Measurements from ENCODE around the gene NAALADL2. TPM values are rescaled to one million over a fixed set of nuclear protein-coding genes. Genes with fewer than 3 reads are reported as not detected.

The NAALADL2 gene
- not detected in 2 replicates for total RNA-seq

DNA sequence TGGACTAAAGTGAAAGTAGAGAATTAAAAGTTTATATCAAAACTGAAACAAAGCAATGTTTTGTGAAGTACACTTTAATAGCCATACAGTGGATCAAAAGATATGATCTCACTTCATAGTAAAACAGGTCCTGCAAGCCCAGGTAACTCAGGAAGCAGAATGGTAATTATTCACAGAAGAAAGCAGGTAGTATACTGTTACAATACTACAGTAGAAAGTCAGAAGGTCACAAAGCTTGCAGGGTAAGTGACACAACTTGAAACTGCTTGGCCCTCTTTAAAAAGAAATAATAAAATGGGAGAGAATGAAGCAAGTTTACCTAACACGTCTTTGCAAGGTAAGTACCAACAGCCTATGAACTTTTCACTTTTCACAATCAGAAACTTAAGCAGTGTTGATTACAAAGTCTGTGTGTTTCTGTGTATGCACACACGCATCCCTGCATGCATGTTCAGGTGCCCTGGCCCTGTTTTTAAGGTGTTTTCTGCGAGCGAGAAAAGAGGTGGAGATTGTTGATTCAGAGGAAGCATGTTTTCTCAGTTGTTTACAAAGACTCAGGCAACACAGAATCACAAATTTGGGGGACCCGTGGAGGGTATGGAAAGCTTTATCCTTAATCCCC, at the start of gene NAALADL2:
NAALADL2 (plus strand) TSS at position 221 of the 622 bp plus-strand sequence.
- Mint-ChIP-seq H3K4me3 (no peak within 1 kb of the TSS), H3K4me1 (ENCODE audit: low read depth) (no peaks in the 10 kb centered on the region), H3K27me3 (ENCODE audit: insufficient read depth) (no peaks in the 10 kb centered on the region), H3K36me3 (ENCODE audit: low read depth) (no peaks in the 10 kb centered on the region), H3K9me3 (no peaks in the 10 kb centered on the region), H3K27ac (no peak within 1 kb of the TSS)
- intact Hi-C loops (cut with micrococcal nuclease): no loop called here
- no peak for DNase-seq (ENCODE audit: low spot score)

DNA sequence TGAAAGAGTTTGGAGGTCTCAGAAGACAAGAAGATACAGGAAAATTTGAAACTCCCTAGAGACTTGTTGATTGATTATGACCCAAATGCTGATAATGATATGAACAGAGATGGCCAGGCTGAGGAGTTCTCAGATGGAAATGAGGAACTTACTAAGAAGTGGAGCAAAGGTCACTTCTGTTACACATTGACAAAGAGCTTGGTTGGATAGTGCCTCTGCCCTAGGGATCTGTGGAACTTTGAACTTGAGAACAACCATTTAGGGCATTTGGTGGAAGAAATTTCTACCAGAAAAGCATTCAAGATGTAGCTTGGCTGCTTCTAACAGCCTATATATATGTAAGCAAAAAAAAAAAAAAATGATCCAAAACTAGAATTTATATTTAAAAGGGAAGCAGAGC, 48.9 kb upstream of the NAALADL2 start:
- Mint-ChIP-seq H3K4me3 (no peak overlapping the region), H3K9me3 (no peaks in the 10 kb centered on the region), H3K27me3 (ENCODE audit: insufficient read depth) (no peaks in the 10 kb centered on the region), H3K36me3 (ENCODE audit: low read depth) (no peaks in the 10 kb centered on the region), H3K27ac (no peak overlapping the region), H3K4me1 (ENCODE audit: low read depth) (no peaks in the 10 kb centered on the region)
- DNase-seq (ENCODE audit: low spot score): no peak
- intact Hi-C loops (cut with micrococcal nuclease): no loop called here

DNA sequence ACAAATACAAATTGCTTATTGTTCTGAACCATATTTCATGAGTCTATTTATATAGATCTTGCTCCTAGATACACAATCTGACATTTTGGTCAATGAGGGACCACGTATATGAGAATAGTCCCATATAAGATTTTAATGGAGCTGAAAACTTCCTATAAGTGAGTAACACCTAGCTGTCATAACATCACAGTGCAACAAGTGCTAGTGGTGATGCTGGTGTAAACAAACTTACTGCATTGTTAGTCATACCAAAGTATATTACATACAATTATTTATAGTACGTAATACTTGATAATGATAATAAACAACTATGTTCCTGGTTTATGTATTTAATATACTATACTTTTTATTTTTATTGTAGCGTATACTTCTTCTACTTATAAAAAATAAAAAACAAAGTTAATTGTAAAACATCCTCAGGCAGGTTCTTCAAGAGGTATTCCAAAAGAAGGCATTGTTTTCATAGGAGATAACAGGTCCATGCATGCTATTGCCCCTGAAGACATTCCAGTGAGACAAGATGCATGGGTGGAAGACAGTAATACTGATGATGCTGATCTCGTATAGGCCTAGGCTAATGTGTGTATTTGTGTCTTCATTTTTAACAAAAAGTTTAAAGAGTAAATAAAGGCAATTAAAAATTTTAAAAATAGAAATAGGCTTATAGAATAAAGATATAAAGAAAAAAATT, 46.8 kb upstream of the NAALADL2 start:
- no peak for DNase-seq (ENCODE audit: low spot score)
- Mint-ChIP-seq H3K9me3 (no peaks in the 10 kb centered on the region), H3K4me1 (ENCODE audit: low read depth) (no peaks in the 10 kb centered on the region), H3K4me3 (no peak overlapping the region), H3K27ac (no peak overlapping the region), H3K27me3 (ENCODE audit: insufficient read depth) (no peaks in the 10 kb centered on the region), H3K36me3 (ENCODE audit: low read depth) (no peaks in the 10 kb centered on the region)
- intact Hi-C loops (cut with micrococcal nuclease): no loop called here

- intact Hi-C loops (cut with micrococcal nuclease): no loop called here
- Mint-ChIP-seq H3K27me3 (ENCODE audit: insufficient read depth) (no peaks in the 10 kb centered on the region), H3K9me3 (no peaks in the 10 kb centered on the region), H3K4me1 (ENCODE audit: low read depth) (no peaks in the 10 kb centered on the region), H3K4me3 (no peak overlapping the region), H3K27ac (no peak overlapping the region), H3K36me3 (ENCODE audit: low read depth) (no peaks in the 10 kb centered on the region)
- DNase-seq (ENCODE audit: low spot score): no peak
Measured at GRCh38 chr3:174815750-174816149, 43.4 kb upstream of the NAALADL2 start.

- Mint-ChIP-seq H3K4me3 (no peak overlapping the region), H3K9me3 (no peaks in the 10 kb centered on the region), H3K4me1 (ENCODE audit: low read depth) (no peaks in the 10 kb centered on the region), H3K36me3 (ENCODE audit: low read depth) (no peaks in the 10 kb centered on the region), H3K27ac (no peak overlapping the region), H3K27me3 (ENCODE audit: insufficient read depth) (no peaks in the 10 kb centered on the region)
- DNase-seq (ENCODE audit: low spot score): no peak
- intact Hi-C loops (cut with micrococcal nuclease): no loop called here
Measured at GRCh38 chr3:174820885-174821284, 38.2 kb upstream of the NAALADL2 start.

- intact Hi-C loops (cut with micrococcal nuclease): no loop called here
- no peaks in the 10 kb centered on the region for H3K4me1 Mint-ChIP-seq (ENCODE audit: low read depth)
- no peak overlapping the region for H3K4me3 Mint-ChIP-seq
- no peaks in the 10 kb centered on the region for H3K27me3 Mint-ChIP-seq (ENCODE audit: insufficient read depth)
- no peaks in the 10 kb centered on the region for H3K9me3 Mint-ChIP-seq
- DNase-seq (ENCODE audit: low spot score): no peak
- H3K27ac Mint-ChIP-seq: no peak overlapping the region
- no peaks in the 10 kb centered on the region for H3K36me3 Mint-ChIP-seq (ENCODE audit: low read depth)
Measured at GRCh38 chr3:174821477-174821876, 37.7 kb upstream of the NAALADL2 start.

DNA sequence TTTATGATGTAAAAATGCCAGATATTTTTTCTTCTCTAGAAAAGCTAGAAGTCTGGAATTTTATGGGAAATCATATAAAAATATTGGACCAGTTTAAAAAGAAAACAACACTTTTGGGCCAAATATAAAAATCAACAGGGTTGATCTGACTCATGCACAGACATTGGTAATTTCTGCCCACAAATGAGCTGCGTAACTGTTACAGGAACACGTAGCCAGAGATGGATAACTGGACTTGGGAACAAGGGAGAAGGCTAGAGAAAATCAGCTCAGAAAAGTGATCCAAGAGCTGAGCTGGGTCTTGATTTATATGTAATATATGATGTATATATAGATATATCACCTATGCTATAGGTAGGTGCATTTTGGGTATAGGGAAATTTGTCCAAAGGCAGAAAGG, 36.8 kb upstream of the NAALADL2 start:
- intact Hi-C loops (cut with micrococcal nuclease): no loop called here
- Mint-ChIP-seq H3K4me1 (ENCODE audit: low read depth) (no peaks in the 10 kb centered on the region), H3K4me3 (no peak overlapping the region), H3K36me3 (ENCODE audit: low read depth) (no peaks in the 10 kb centered on the region), H3K27me3 (ENCODE audit: insufficient read depth) (no peaks in the 10 kb centered on the region), H3K27ac (no peak overlapping the region), H3K9me3 (no peaks in the 10 kb centered on the region)
- DNase-seq (ENCODE audit: low spot score): no peak

GRCh38 chr3:174826069-174826468, 33.1 kb upstream of the NAALADL2 start:
- DNase-seq (ENCODE audit: low spot score): no peak
- Mint-ChIP-seq H3K4me1 (ENCODE audit: low read depth) (no peaks in the 10 kb centered on the region), H3K36me3 (ENCODE audit: low read depth) (no peaks in the 10 kb centered on the region), H3K27ac (no peak overlapping the region), H3K4me3 (no peak overlapping the region), H3K27me3 (ENCODE audit: insufficient read depth) (no peaks in the 10 kb centered on the region), H3K9me3 (peaks cover 6% of the 10 kb centered on the region)
- intact Hi-C loops (cut with micrococcal nuclease): no loop called here

- intact Hi-C loops (cut with micrococcal nuclease): no loop called here
- H3K4me1 Mint-ChIP-seq (ENCODE audit: low read depth): no peaks in the 10 kb centered on the region
Measured at GRCh38 chr3:174844746-174845145, 14.4 kb upstream of the NAALADL2 start.

DNA sequence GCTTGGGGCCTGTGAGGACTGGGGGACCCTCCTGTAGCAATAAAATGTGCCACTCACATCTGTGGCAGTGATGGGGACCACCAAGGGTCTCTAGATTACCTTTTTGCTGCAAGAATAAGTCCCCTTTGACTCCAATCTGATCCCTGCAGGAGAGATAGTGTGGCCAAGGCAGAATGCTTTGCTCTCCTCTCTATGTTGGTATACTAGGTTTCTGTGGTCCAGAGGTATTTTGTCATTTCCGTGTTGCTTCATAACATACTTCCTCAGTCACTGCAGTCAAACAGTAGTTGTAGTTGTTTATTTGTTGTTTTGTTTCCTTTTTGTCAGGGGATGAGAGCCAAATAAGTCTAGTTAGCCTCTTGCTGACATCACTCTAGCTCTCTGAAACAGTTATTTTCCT, 13.1 kb upstream of the NAALADL2 start:
- no peak for DNase-seq (ENCODE audit: low spot score)
- peaks cover 6% of the 10 kb centered on the region for H3K9me3 Mint-ChIP-seq
- H3K4me1 Mint-ChIP-seq (ENCODE audit: low read depth): no peaks in the 10 kb centered on the region
- no peak overlapping the region for H3K4me3 Mint-ChIP-seq
- no peaks in the 10 kb centered on the region for H3K27me3 Mint-ChIP-seq (ENCODE audit: insufficient read depth)
- H3K36me3 Mint-ChIP-seq (ENCODE audit: low read depth): no peaks in the 10 kb centered on the region
- H3K27ac Mint-ChIP-seq: no peak overlapping the region
- intact Hi-C loops (cut with micrococcal nuclease): no loop called here

More at GRCh38 chr3:174844746-174845145, 14.4 kb upstream of the NAALADL2 start:
- DNase-seq (ENCODE audit: low spot score): no peak
- H3K27me3 Mint-ChIP-seq (ENCODE audit: insufficient read depth): no peaks in the 10 kb centered on the region
- no peak overlapping the region for H3K4me3 Mint-ChIP-seq
- no peak overlapping the region for H3K27ac Mint-ChIP-seq
- peaks cover 6% of the 10 kb centered on the region for H3K9me3 Mint-ChIP-seq
- no peaks in the 10 kb centered on the region for H3K36me3 Mint-ChIP-seq (ENCODE audit: low read depth)

GRCh38 chr3:174854987-174855386, 4.1 kb upstream of the NAALADL2 start:
- no peaks in the 10 kb centered on the region for H3K36me3 Mint-ChIP-seq (ENCODE audit: low read depth)
- H3K9me3 Mint-ChIP-seq: no peaks in the 10 kb centered on the region
- intact Hi-C loops (cut with micrococcal nuclease): no loop called here
- no peak overlapping the region for H3K27ac Mint-ChIP-seq
- no peak overlapping the region for H3K4me3 Mint-ChIP-seq
- no peaks in the 10 kb centered on the region for H3K4me1 Mint-ChIP-seq (ENCODE audit: low read depth)
- H3K27me3 Mint-ChIP-seq (ENCODE audit: insufficient read depth): no peaks in the 10 kb centered on the region
- DNase-seq (ENCODE audit: low spot score): no peak

GRCh38 chr3:174857301-174857700, 1.8 kb upstream of the NAALADL2 start:
- no peak overlapping the region for H3K4me3 Mint-ChIP-seq
- no peaks in the 10 kb centered on the region for H3K27me3 Mint-ChIP-seq (ENCODE audit: insufficient read depth)
- no peak for DNase-seq (ENCODE audit: low spot score)
- no peaks in the 10 kb centered on the region for H3K36me3 Mint-ChIP-seq (ENCODE audit: low read depth)
- no peaks in the 10 kb centered on the region for H3K9me3 Mint-ChIP-seq
- intact Hi-C loops (cut with micrococcal nuclease): no loop called here
- H3K4me1 Mint-ChIP-seq (ENCODE audit: low read depth): no peaks in the 10 kb centered on the region
- no peak overlapping the region for H3K27ac Mint-ChIP-seq

DNA sequence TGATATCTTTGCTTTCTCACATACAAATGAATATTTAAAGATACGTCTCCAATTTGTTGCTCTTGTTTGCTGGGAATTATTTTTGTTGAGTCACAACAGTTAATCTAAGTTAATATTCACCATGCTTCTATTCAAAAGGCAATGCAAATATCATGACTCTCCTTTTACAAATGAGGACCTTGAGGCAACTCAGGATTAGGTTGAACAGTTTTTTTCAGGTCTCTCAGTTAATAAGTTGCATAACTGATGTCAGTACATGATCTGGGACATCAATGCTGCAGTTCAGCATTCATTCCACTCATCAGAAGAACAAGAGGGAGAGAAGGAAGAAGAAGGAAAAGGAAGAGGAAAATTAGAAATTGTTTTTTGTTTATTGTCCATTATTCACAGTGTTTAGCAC, 781 bp upstream of the NAALADL2 start:
- Mint-ChIP-seq H3K4me3 (no peak overlapping the region), H3K9me3 (no peaks in the 10 kb centered on the region), H3K36me3 (ENCODE audit: low read depth) (no peaks in the 10 kb centered on the region), H3K27ac (no peak overlapping the region), H3K4me1 (ENCODE audit: low read depth) (no peaks in the 10 kb centered on the region), H3K27me3 (ENCODE audit: insufficient read depth) (no peaks in the 10 kb centered on the region)
- intact Hi-C loops (cut with micrococcal nuclease): no loop called here
- no peak for DNase-seq (ENCODE audit: low spot score)

- H3K9me3 Mint-ChIP-seq: no peaks in the 10 kb centered on the region
- H3K4me1 Mint-ChIP-seq (ENCODE audit: low read depth): no peaks in the 10 kb centered on the region
- intact Hi-C loops (cut with micrococcal nuclease): no loop called here
- no peaks in the 10 kb centered on the region for H3K36me3 Mint-ChIP-seq (ENCODE audit: low read depth)
- no peak for DNase-seq (ENCODE audit: low spot score)
- H3K4me3 Mint-ChIP-seq: no peak overlapping the region
- H3K27me3 Mint-ChIP-seq (ENCODE audit: insufficient read depth): no peaks in the 10 kb centered on the region
- H3K27ac Mint-ChIP-seq: no peak overlapping the region
Measured at GRCh38 chr3:174859756-174860155, 622 bp downstream of the NAALADL2 start.
